AG10803 (cell line): Measurements from ENCODE around the gene EPB42.
A peak's percentile ranks its signal among the peaks of the same experiment; 100 is the strongest.
"Not testable (repeated sequence)": the region's sequence is repeated elsewhere in the genome, so short reads cannot be mapped to it uniquely, and the experiment has no call there.

Experiments used
- DNase-seq: peaks from one replicate; pipeline ENCODE4 v3.0.0; 2010; ENCODE audit warnings: low read depth
- H3K4me3 ChIP-seq: 2 replicates; pipeline ENCODE4 v1.5.1; 2011; ENCODE audit warnings: mild to moderate bottlenecking, low read length, control low read depth
- CTCF ChIP-seq: conservative IDR thresholded peaks from 2 replicates; pipeline ENCODE4 v1.5.1; 2011; ENCODE audit warnings: mild to moderate bottlenecking, low read length, control low read depth, inconsistent platforms

Gene EPB42

GRCh38 chr15:43232289-43232874 lies 11.6 kb upstream of the EPB42 start:
- no peak overlapping the region for H3K4me3 ChIP-seq
- TF ChIP-seq CTCF, result no peak
- peak; percentile 16 for DNase-seq

DNA sequence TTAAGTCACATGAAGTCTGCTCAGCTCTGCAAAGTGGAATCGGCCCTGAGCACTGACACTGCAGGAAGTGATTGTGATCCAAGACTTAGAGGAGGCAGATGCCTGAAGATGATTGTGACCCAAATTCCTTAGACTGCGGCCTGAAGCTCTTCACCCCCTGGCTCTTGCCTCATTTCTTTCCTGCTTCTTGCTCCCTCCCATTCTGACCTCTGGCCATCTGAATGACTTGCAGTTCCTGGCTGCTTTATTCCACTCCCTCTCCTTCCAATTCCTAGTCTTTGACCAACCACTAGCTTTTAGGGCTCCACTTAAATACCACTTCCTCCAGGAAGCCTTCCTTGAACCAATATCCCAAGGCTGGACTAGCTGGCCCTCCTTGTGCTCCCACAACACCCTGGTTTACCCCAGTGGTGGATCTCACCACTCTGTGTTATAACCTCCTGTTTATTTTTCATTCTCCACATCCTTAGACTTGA lies 9.9 kb upstream of the EPB42 start:
- TF ChIP-seq CTCF, result no peak
- peak; percentile 78 for DNase-seq
- H3K4me3 ChIP-seq, result no peak overlapping the region

GRCh38 chr15:43229977-43230376 lies 9.2 kb upstream of the EPB42 start:
- no peak for TF ChIP-seq CTCF
- H3K4me3 ChIP-seq, result no peak overlapping the region
- no peak for DNase-seq

DNA sequence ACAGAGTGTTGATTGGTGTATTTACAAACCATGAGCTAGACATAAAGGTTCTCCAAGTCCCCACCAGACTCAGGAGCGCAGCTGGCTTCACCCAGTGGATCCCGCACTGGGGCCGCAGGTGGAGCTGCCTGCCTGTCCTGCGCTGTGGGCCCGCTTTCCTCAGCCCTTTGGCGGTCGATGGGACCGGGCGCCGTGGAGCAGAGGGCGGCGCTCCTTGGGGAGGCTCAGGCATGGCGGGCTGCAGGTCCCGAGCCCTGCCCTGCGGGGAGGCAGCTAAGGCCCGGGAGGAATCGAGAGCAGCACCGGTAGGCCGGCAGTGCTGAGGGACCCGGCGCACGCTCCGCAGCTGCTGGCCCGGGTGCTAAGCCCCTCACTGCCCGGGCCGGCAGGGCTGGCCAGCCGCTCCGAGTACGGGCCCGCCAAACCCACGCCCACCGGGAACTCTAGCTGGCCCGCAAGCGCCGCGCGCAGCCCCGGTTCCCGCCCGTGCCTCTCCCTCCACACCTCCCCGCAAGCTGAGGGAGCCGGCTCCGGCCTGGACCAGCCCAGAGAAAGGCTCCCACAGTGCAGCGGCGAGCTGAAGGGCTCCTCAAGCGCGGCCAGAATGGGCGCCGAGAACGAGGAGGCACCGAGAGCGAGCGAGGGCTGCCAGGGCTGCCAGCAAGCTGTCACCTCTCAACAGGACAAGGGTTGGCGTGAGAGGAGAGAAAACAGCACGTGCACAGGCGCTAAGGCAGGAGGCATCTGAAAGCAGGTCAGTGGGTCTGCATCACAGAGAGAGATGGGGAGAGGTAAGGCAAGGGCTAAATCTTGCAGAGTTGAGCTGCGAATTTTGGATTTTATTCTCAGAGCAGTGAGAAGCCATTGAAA lies 5.9 kb upstream of the EPB42 start:
- no peak overlapping the region for H3K4me3 ChIP-seq
- no peak for DNase-seq
- TF ChIP-seq CTCF, result no peak

GRCh38 chr15:43225950-43226255 lies 5.1 kb upstream of the EPB42 start:
- H3K4me3 ChIP-seq, DNase-seq: not testable (repeated sequence)

- no peak overlapping the region for H3K4me3 ChIP-seq
- peak; percentile 89 for TF ChIP-seq CTCF
- peak; percentile 66 for DNase-seq
Measured at GRCh38 chr15:43225201-43225949, 4.6 kb upstream of the EPB42 start.

DNA sequence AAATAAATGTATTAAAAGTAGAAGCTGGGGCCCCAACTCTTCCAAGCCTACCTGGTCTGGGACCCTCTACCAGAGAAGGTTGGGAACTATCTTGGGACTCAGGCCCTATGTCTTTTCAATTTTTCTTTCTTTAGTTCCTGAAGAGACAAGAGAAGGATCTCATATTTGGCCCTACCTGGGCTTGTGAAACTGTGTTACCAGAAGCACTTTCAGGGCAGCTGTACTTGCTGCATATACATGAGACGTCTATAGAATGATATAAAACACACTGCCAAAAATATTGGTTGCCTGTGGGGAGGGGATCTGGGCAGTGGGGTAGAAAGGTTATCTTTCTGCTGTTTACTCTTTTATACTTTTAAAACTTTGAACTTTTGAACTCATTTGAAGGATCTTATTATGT lies 604 bp upstream of the EPB42 start:
- no peak for DNase-seq
- TF ChIP-seq CTCF, result no peak
- H3K4me3 ChIP-seq, result no peak overlapping the region
